GM23338 (cell line): ENCODE measurements around the gene ADGRB3.

Experiments used
- EZH2 ChIP-seq: fragments of 200-600 bp; sonication (generic); IDR thresholded peaks from one replicate; pipeline ENCODE4 v1.8.0; 2017; ENCODE audit warnings: antibody characterized with exemption, mild to moderate bottlenecking, low read depth; ENCODE audit not compliant: unreplicated experiment
- EZH2phosphoT487 ChIP-seq: fragments of 200-600 bp; sonication (generic); IDR thresholded peaks from one replicate; pipeline ENCODE4 v1.8.1; 2018; ENCODE audit warnings: antibody characterized with exemption; ENCODE audit not compliant: unreplicated experiment
- JUNB ChIP-seq: IDR thresholded peaks from one replicate; pipeline ENCODE4 v1.6.1; 2016; ENCODE audit warnings: antibody characterized with exemption; ENCODE audit not compliant: unreplicated experiment
- POLR2AphosphoS5 ChIP-seq: IDR thresholded peaks from 2 replicates; pipeline ENCODE4 v1.6.1; 2016; ENCODE audit warnings: antibody characterized with exemption, low read depth
- STAT1 ChIP-seq: IDR thresholded peaks from one replicate; pipeline ENCODE4 v1.6.1; 2016; ENCODE audit warnings: antibody characterized with exemption; ENCODE audit not compliant: unreplicated experiment
- ZNF114 ChIP-seq: fragments of 250-450 bp; sonication (Bioruptor Pico); IDR thresholded peaks from 2 replicates; pipeline ENCODE4 v1.5.0; 2020; ENCODE audit warnings: mild to moderate bottlenecking, moderate library complexity
- TF ChIP-seq, protein P1 (sequence below), 2 experiments: fragments of 200-600 bp in 1 of 2; sonication (generic) in 1 of 2; conservative IDR thresholded peaks; 2 replicates each; pipeline versions ENCODE4 v1.5.1 to v1.6.1; 2016 to 2017; ENCODE audit warnings: antibody characterized with exemption in 2 of 2, low read depth in 2 of 2, mild to moderate bottlenecking in 2 of 2, moderate library complexity in 1 of 2
- TF ChIP-seq, protein P2 (sequence below): IDR thresholded peaks from one replicate; pipeline ENCODE4 v1.6.1; 2018; ENCODE audit warnings: antibody characterized with exemption; ENCODE audit not compliant: unreplicated experiment

DNA sequence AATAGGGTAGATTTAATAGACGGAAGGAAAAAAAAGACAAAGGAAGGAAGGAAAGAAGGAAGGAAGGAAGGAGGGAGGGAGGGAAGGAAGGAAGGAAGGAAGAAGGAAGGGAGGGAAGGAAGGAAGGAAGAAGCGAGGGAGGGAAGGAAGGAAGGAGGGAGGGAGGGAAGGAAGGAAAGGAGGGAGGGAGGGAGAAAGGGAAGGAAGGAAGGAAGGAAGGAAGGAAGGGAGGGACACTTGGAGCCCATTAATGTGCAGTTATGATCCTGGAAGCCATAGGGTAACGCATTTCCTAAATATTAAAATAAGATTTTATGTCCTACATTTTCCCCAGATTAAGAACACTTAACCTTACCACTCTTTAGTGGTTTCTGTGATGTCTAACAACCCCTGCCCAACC lies 465.7 kb downstream of the ADGRB3 start:
- TF ChIP-seq JUNB (no peak), POLR2AphosphoS5 (no peak), STAT1 (no peak), ZNF114 (CRISPR knock-in tag) (no peak), EZH2 (no peak), EZH2phosphoT487 (no peak)
- TF ChIP-seq, protein P1, sequence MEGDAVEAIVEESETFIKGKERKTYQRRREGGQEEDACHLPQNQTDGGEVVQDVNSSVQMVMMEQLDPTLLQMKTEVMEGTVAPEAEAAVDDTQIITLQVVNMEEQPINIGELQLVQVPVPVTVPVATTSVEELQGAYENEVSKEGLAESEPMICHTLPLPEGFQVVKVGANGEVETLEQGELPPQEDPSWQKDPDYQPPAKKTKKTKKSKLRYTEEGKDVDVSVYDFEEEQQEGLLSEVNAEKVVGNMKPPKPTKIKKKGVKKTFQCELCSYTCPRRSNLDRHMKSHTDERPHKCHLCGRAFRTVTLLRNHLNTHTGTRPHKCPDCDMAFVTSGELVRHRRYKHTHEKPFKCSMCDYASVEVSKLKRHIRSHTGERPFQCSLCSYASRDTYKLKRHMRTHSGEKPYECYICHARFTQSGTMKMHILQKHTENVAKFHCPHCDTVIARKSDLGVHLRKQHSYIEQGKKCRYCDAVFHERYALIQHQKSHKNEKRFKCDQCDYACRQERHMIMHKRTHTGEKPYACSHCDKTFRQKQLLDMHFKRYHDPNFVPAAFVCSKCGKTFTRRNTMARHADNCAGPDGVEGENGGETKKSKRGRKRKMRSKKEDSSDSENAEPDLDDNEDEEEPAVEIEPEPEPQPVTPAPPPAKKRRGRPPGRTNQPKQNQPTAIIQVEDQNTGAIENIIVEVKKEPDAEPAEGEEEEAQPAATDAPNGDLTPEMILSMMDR (conservative IDR thresholded peaks at IDR 0.05; ENCODE audit: low read depth in 2 of 2) = no peak
- TF ChIP-seq, protein P2, sequence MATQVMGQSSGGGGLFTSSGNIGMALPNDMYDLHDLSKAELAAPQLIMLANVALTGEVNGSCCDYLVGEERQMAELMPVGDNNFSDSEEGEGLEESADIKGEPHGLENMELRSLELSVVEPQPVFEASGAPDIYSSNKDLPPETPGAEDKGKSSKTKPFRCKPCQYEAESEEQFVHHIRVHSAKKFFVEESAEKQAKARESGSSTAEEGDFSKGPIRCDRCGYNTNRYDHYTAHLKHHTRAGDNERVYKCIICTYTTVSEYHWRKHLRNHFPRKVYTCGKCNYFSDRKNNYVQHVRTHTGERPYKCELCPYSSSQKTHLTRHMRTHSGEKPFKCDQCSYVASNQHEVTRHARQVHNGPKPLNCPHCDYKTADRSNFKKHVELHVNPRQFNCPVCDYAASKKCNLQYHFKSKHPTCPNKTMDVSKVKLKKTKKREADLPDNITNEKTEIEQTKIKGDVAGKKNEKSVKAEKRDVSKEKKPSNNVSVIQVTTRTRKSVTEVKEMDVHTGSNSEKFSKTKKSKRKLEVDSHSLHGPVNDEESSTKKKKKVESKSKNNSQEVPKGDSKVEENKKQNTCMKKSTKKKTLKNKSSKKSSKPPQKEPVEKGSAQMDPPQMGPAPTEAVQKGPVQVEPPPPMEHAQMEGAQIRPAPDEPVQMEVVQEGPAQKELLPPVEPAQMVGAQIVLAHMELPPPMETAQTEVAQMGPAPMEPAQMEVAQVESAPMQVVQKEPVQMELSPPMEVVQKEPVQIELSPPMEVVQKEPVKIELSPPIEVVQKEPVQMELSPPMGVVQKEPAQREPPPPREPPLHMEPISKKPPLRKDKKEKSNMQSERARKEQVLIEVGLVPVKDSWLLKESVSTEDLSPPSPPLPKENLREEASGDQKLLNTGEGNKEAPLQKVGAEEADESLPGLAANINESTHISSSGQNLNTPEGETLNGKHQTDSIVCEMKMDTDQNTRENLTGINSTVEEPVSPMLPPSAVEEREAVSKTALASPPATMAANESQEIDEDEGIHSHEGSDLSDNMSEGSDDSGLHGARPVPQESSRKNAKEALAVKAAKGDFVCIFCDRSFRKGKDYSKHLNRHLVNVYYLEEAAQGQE = no peak
